HEK293 (cell line): Measurements from ENCODE around the gene TESK1.

Experiments
- EGR2 ChIP-seq: fragments of 450-650 bp; formaldehyde crosslinking; IDR thresholded peaks from 2 replicates; pipeline ENCODE4 v1.5.1; 2016; ENCODE audit warnings: low read depth, missing biosample characterization, missing genetic modification characterization
- SP2 ChIP-seq: fragments of 450-650 bp; formaldehyde crosslinking; IDR thresholded peaks from 2 replicates; pipeline ENCODE4 v1.5.1; 2016; ENCODE audit warnings: missing biosample characterization, missing genetic modification characterization
- SP3 ChIP-seq: fragments of 450-650 bp; formaldehyde crosslinking; IDR thresholded peaks from 2 replicates; pipeline ENCODE4 v1.5.1; 2016; ENCODE audit warnings: missing biosample characterization, missing genetic modification characterization
- WT1 ChIP-seq: fragments of 450-650 bp; formaldehyde crosslinking; IDR thresholded peaks from 2 replicates; pipeline ENCODE4 v1.5.1; 2016; ENCODE audit warnings: missing biosample characterization, missing genetic modification characterization
- ZBTB21 ChIP-seq: fragments of 450-650 bp; formaldehyde crosslinking; IDR thresholded peaks from 2 replicates; pipeline ENCODE4 v1.5.1; 2017; ENCODE audit warnings: missing biosample characterization, missing genetic modification characterization
- ZNF10 ChIP-seq: fragments of 450-650 bp; formaldehyde crosslinking; IDR thresholded peaks from 2 replicates; pipeline ENCODE4 v1.5.1; 2017; ENCODE audit warnings: missing biosample characterization, missing genetic modification characterization
- ZNF2 ChIP-seq: fragments of 450-650 bp; formaldehyde crosslinking; IDR thresholded peaks from 2 replicates; pipeline ENCODE4 v1.5.1; 2016; ENCODE audit warnings: missing biosample characterization, missing genetic modification characterization
- ZNF24 ChIP-seq: fragments of 450-650 bp; formaldehyde crosslinking; IDR thresholded peaks from 2 replicates; pipeline ENCODE4 v1.5.1; 2016; ENCODE audit warnings: missing biosample characterization, missing genetic modification characterization
- ZNF335 ChIP-seq: fragments of 450-650 bp; formaldehyde crosslinking; conservative IDR thresholded peaks from 2 replicates; pipeline ENCODE4 v1.5.1; 2016; ENCODE audit warnings: missing biosample characterization, missing genetic modification characterization
- ZNF423 ChIP-seq: fragments of 450-650 bp; formaldehyde crosslinking; IDR thresholded peaks from 2 replicates; pipeline ENCODE4 v1.5.1; 2016; ENCODE audit warnings: missing biosample characterization, missing genetic modification characterization
- ZNF48 ChIP-seq: fragments of 450-650 bp; formaldehyde crosslinking; IDR thresholded peaks from 2 replicates; pipeline ENCODE4 v1.5.1; 2016; ENCODE audit warnings: missing biosample characterization, missing genetic modification characterization
- ZNF501 ChIP-seq: fragments of 450-650 bp; formaldehyde crosslinking; IDR thresholded peaks from 2 replicates; pipeline ENCODE4 v1.5.1; 2016; ENCODE audit warnings: missing biosample characterization, missing genetic modification characterization
- ZNF530 ChIP-seq: fragments of 450-650 bp; formaldehyde crosslinking; IDR thresholded peaks from 2 replicates; pipeline ENCODE4 v1.5.1; 2016; ENCODE audit warnings: low read depth, missing biosample characterization, missing genetic modification characterization
- ZNF629 ChIP-seq: fragments of 450-650 bp; formaldehyde crosslinking; IDR thresholded peaks from 2 replicates; pipeline ENCODE4 v1.5.1; 2017; ENCODE audit warnings: missing biosample characterization, missing genetic modification characterization
- ZNF664 ChIP-seq: fragments of 450-650 bp; formaldehyde crosslinking; IDR thresholded peaks from 2 replicates; pipeline ENCODE4 v1.5.1; 2016; ENCODE audit warnings: missing biosample characterization, missing genetic modification characterization
- ZNF76 ChIP-seq: fragments of 450-650 bp; formaldehyde crosslinking; IDR thresholded peaks from 2 replicates; pipeline ENCODE4; 2016; ENCODE audit warnings: low read depth, missing biosample characterization, missing genetic modification characterization, borderline replicate concordance
- ZNF777 ChIP-seq: fragments of 450-650 bp; formaldehyde crosslinking; IDR thresholded peaks from 2 replicates; pipeline ENCODE4 v1.5.1; 2017; ENCODE audit warnings: missing biosample characterization, missing genetic modification characterization, borderline replicate concordance
- ZXDB ChIP-seq: fragments of 450-650 bp; formaldehyde crosslinking; IDR thresholded peaks from 2 replicates; pipeline ENCODE4 v1.5.1; 2016; ENCODE audit warnings: missing biosample characterization, missing genetic modification characterization
- TF ChIP-seq, protein P1 (sequence below): fragments of 450-650 bp; formaldehyde crosslinking; IDR thresholded peaks from 2 replicates; pipeline ENCODE4 v1.5.1; 2016; ENCODE audit warnings: missing biosample characterization, missing genetic modification characterization
- TF ChIP-seq, protein P2 (sequence below): fragments of 450-650 bp; formaldehyde crosslinking; IDR thresholded peaks from 2 replicates; pipeline ENCODE4 v1.5.1; 2016; ENCODE audit warnings: missing biosample characterization, missing genetic modification characterization
- TF ChIP-seq, protein P3 (sequence below): fragments of 450-650 bp; formaldehyde crosslinking; IDR thresholded peaks from 2 replicates; pipeline ENCODE4 v1.5.1; 2016; ENCODE audit warnings: missing biosample characterization, missing genetic modification characterization
- TF ChIP-seq, protein P4 (sequence below): fragments of 450-650 bp; formaldehyde crosslinking; IDR thresholded peaks from 2 replicates; pipeline ENCODE4 v1.5.1; 2016; ENCODE audit warnings: missing biosample characterization, missing genetic modification characterization

Gene TESK1

DNA sequence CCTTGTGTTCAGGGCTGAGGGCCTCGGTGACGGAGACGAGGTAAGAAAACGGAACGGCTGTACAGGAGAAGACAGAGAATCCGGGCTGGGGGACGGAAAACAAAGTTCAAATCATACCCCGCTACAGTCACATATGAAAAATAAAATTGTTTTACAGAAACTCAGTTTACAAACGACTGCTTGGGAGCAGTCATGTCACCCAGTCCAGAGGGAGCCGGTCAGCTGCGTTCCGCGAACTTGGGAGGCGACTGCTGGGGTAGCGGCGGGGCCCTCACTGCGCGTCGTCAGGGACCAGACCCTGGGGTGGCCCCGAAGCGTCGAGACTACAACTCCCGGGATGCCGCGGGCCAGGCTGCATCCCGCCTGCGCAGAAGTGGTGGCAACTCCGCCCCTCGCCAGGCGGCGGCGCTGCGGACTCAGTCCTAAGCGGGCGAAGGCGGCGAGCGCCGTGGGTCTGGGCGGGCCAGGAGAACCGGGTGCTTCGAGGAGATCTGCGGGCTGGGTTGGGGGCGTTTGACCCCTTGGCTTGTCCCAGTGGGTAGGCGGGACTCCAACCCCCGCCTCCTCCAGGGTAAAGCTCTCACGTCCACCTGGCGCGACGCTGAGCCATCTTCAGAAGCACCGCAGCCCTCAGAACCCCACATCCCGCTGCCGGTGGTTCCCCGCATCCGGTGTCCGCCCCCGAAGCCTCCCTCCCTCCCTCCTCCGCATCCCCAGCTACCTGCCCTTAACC lies 41.6 kb downstream of the TESK1 start (continued):
- 0 out of 2 replicates have a peak, but pooled peaks have one; percentile 11 for TF ChIP-seq ZBTB21 (tag by site-specific recombination)
- no peak for TF ChIP-seq ZNF664 (tag by site-specific recombination)
- peak; percentile 94 for TF ChIP-seq ZNF2 (tag by site-specific recombination)
- TF ChIP-seq SP2 (tag by site-specific recombination) = peak; percentile 71
- TF ChIP-seq ZNF335 (tag by site-specific recombination) = peak; percentile 89
- TF ChIP-seq ZNF48 (tag by site-specific recombination) = no peak
- TF ChIP-seq, protein P1, sequence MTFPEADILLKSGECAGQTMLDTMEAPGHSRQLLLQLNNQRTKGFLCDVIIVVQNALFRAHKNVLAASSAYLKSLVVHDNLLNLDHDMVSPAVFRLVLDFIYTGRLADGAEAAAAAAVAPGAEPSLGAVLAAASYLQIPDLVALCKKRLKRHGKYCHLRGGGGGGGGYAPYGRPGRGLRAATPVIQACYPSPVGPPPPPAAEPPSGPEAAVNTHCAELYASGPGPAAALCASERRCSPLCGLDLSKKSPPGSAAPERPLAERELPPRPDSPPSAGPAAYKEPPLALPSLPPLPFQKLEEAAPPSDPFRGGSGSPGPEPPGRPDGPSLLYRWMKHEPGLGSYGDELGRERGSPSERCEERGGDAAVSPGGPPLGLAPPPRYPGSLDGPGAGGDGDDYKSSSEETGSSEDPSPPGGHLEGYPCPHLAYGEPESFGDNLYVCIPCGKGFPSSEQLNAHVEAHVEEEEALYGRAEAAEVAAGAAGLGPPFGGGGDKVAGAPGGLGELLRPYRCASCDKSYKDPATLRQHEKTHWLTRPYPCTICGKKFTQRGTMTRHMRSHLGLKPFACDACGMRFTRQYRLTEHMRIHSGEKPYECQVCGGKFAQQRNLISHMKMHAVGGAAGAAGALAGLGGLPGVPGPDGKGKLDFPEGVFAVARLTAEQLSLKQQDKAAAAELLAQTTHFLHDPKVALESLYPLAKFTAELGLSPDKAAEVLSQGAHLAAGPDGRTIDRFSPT = peak; percentile 73; the same call in 1 of the 2 replicates
- TF ChIP-seq ZNF530 (tag by site-specific recombination) = no peak
- TF ChIP-seq ZNF777 (tag by site-specific recombination) = 0 out of 2 replicates have a peak, but pooled peaks have one; percentile 71
- TF ChIP-seq WT1 (tag by site-specific recombination) = no peak; the same call in none of the 2 replicates
- peak; percentile 80 for TF ChIP-seq ZXDB (tag by site-specific recombination)
- TF ChIP-seq, protein P2, sequence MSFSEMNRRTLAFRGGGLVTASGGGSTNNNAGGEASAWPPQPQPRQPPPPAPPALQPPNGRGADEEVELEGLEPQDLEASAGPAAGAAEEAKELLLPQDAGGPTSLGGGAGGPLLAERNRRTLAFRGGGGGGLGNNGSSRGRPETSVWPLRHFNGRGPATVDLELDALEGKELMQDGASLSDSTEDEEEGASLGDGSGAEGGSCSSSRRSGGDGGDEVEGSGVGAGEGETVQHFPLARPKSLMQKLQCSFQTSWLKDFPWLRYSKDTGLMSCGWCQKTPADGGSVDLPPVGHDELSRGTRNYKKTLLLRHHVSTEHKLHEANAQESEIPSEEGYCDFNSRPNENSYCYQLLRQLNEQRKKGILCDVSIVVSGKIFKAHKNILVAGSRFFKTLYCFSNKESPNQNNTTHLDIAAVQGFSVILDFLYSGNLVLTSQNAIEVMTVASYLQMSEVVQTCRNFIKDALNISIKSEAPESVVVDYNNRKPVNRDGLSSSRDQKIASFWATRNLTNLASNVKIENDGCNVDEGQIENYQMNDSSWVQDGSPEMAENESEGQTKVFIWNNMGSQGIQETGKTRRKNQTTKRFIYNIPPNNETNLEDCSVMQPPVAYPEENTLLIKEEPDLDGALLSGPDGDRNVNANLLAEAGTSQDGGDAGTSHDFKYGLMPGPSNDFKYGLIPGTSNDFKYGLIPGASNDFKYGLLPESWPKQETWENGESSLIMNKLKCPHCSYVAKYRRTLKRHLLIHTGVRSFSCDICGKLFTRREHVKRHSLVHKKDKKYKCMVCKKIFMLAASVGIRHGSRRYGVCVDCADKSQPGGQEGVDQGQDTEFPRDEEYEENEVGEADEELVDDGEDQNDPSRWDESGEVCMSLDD (tag by site-specific recombination) = 0 out of 2 replicates have a peak, but pooled peaks have one; percentile 63
- TF ChIP-seq ZNF24 (tag by site-specific recombination) = no peak
- TF ChIP-seq ZNF10 (tag by site-specific recombination) = peak; percentile 89
- TF ChIP-seq, protein P3, sequence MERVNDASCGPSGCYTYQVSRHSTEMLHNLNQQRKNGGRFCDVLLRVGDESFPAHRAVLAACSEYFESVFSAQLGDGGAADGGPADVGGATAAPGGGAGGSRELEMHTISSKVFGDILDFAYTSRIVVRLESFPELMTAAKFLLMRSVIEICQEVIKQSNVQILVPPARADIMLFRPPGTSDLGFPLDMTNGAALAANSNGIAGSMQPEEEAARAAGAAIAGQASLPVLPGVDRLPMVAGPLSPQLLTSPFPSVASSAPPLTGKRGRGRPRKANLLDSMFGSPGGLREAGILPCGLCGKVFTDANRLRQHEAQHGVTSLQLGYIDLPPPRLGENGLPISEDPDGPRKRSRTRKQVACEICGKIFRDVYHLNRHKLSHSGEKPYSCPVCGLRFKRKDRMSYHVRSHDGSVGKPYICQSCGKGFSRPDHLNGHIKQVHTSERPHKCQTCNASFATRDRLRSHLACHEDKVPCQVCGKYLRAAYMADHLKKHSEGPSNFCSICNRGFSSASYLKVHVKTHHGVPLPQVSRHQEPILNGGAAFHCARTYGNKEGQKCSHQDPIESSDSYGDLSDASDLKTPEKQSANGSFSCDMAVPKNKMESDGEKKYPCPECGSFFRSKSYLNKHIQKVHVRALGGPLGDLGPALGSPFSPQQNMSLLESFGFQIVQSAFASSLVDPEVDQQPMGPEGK (tag by site-specific recombination) = peak; percentile 70
- peak; percentile 83 for TF ChIP-seq EGR2 (tag by site-specific recombination)
- TF ChIP-seq ZNF629 (tag by site-specific recombination) = peak; percentile 54
- peak; percentile 87; the same call in 1 of the 2 replicates for TF ChIP-seq ZNF76
- TF ChIP-seq, protein P4, sequence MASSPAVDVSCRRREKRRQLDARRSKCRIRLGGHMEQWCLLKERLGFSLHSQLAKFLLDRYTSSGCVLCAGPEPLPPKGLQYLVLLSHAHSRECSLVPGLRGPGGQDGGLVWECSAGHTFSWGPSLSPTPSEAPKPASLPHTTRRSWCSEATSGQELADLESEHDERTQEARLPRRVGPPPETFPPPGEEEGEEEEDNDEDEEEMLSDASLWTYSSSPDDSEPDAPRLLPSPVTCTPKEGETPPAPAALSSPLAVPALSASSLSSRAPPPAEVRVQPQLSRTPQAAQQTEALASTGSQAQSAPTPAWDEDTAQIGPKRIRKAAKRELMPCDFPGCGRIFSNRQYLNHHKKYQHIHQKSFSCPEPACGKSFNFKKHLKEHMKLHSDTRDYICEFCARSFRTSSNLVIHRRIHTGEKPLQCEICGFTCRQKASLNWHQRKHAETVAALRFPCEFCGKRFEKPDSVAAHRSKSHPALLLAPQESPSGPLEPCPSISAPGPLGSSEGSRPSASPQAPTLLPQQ (tag by site-specific recombination) = peak; percentile 75
- peak; percentile 72 for TF ChIP-seq SP3 (tag by site-specific recombination)
- peak; percentile 73; the same call in 1 of the 2 replicates for TF ChIP-seq ZNF423
- peak; percentile 69; the same call in 1 of the 2 replicates for TF ChIP-seq ZNF501 (tag by site-specific recombination)
